ENCODE data around the gene KLK7. TPM values are rescaled to one million over a fixed set of nuclear protein-coding genes. Genes with fewer than 3 reads are reported as not detected.

KLK7 gene
- total RNA-seq = 10 to 100 TPM in 1 of 4 donors, under 1 TPM in 1, not detected in 2; 0.31 to 16.7 TPM

GRCh38 chr19:50983625-50984292 is at the start of gene KLK7:
TSS of gene KLK7 (minus strand) at chr19:50983917. CDS start at chr19:50982399, 1,518 bp downstream.
- 11% methylated on average over 9 of the region's 28 CpGs; no CpG with 5 or more reads in 1 of the 2 donors for WGBS, 2 donors (ENCODE audit: low coverage in 1 of 2)

GRCh38 chr19:51031880-51032225 is 48.1 kb upstream of the KLK7 start:
- H3K27me3 ChIP-seq = peaks cover 84% of the 10 kb centered on the region
- no peak overlapping the region for H3K27ac ChIP-seq
- no peaks in the 10 kb centered on the region for H3K9me3 ChIP-seq
- ATAC-seq = no peak
- H3K4me3 ChIP-seq = no peak overlapping the region
- no peaks in the 10 kb centered on the region for H3K36me3 ChIP-seq
- WGBS, 2 donors (ENCODE audit: low coverage in 1 of 2) = 86 to 88% methylated on average over 5 to 10 of the region's 28 CpGs
- TF ChIP-seq POLR2A (IDR thresholded peaks at IDR 0.05) = no peak
- H3K4me1 ChIP-seq = no peaks in the 10 kb centered on the region

More at GRCh38 chr19:50983625-50984292, at the start of gene KLK7:
- Histone ChIP-seq H3K4me1 (no peaks in the 10 kb centered on the region), H3K9me3 (peaks cover 0 to 4% (median 0%) of the 10 kb centered on the region in 3 donors), H3K27ac (no peak within 1 kb of the TSS), H3K4me3 (no peak within 1 kb of the TSS), H3K27me3 (peaks cover 84% of the 10 kb centered on the region), H3K36me3 (no peaks in the 10 kb centered on the region)
- no peak for ATAC-seq
- TF ChIP-seq, protein P1, sequence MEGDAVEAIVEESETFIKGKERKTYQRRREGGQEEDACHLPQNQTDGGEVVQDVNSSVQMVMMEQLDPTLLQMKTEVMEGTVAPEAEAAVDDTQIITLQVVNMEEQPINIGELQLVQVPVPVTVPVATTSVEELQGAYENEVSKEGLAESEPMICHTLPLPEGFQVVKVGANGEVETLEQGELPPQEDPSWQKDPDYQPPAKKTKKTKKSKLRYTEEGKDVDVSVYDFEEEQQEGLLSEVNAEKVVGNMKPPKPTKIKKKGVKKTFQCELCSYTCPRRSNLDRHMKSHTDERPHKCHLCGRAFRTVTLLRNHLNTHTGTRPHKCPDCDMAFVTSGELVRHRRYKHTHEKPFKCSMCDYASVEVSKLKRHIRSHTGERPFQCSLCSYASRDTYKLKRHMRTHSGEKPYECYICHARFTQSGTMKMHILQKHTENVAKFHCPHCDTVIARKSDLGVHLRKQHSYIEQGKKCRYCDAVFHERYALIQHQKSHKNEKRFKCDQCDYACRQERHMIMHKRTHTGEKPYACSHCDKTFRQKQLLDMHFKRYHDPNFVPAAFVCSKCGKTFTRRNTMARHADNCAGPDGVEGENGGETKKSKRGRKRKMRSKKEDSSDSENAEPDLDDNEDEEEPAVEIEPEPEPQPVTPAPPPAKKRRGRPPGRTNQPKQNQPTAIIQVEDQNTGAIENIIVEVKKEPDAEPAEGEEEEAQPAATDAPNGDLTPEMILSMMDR (IDR thresholded peaks at IDR 0.05) = no peak
- TF ChIP-seq POLR2A (IDR thresholded peaks at IDR 0.05) (no peak), EP300 (IDR thresholded peaks at IDR 0.05) (no peak), POLR2AphosphoS5 (IDR thresholded peaks at IDR 0.05) (no peak)

DNA sequence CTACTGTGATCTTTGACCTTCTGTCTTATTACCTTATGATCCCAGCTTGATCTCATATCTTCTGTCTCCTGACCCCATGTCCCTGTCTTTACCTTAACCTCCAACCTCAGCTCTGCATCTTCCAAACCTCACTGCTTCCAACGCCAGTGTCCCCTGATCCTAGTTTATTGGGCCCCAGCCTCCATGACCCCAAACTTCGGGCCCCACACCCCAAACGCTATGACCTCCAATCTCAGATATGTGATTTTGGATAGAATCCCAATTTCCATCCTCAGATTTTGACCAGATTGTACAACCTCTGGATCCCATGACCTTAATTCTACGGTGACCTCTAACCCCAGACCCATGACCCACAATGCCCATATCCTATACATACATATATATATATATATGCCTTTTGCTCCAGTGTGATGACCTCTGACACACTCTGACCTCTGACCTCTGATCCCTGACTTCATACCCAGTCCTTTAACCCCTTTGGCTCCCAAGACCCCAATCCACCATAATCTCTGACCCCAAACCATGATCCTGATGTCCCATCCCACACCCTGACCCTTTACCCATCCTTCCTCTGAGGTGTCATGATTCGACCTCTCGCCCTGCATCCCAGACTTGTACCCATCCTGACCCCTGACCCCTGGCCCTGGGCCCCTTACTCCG is 47.6 kb upstream of the KLK7 start:
- Histone ChIP-seq H3K27ac (no peak overlapping the region), H3K4me1 (no peaks in the 10 kb centered on the region), H3K36me3 (no peaks in the 10 kb centered on the region), H3K9me3 (no peaks in the 10 kb centered on the region), H3K4me3 (no peak overlapping the region), H3K27me3 (peaks cover 89% of the 10 kb centered on the region)
- no peak for TF ChIP-seq POLR2AphosphoS5 (IDR thresholded peaks at IDR 0.05)
- no peak for TF ChIP-seq EP300 (IDR thresholded peaks at IDR 0.05)
- no peak for TF ChIP-seq POLR2A (IDR thresholded peaks at IDR 0.05)
- TF ChIP-seq, protein P1 (IDR thresholded peaks at IDR 0.05) = no peak
- 76 to 88% methylated on average over 4 to 7 of the region's 7 CpGs for WGBS, 2 donors (ENCODE audit: low coverage in 1 of 2)
- ATAC-seq = no peak

GRCh38 chr19:51030631-51031030 is 46.9 kb upstream of the KLK7 start:
- Histone ChIP-seq H3K4me1 (no peaks in the 10 kb centered on the region), H3K4me3 (no peak overlapping the region), H3K36me3 (no peaks in the 10 kb centered on the region), H3K27ac (no peak overlapping the region), H3K27me3 (peaks cover 93% of the 10 kb centered on the region), H3K9me3 (no peaks in the 10 kb centered on the region)
- no peak for TF ChIP-seq POLR2AphosphoS5 (IDR thresholded peaks at IDR 0.05)
- TF ChIP-seq, protein P1 (IDR thresholded peaks at IDR 0.05) = no peak
- TF ChIP-seq EP300 (IDR thresholded peaks at IDR 0.05) = no peak
- no peak for TF ChIP-seq POLR2A (IDR thresholded peaks at IDR 0.05)
- WGBS, 2 donors (ENCODE audit: low coverage in 1 of 2) = 74 to 86% methylated on average over 5 to 11 of the region's 13 CpGs
- no peak for ATAC-seq

GRCh38 chr19:51029718-51030117 is 46.0 kb upstream of the KLK7 start:
- no peak overlapping the region for H3K4me3 ChIP-seq
- no peaks in the 10 kb centered on the region for H3K9me3 ChIP-seq
- no peak for TF ChIP-seq EP300 (IDR thresholded peaks at IDR 0.05)
- no peak for TF ChIP-seq POLR2AphosphoS5 (IDR thresholded peaks at IDR 0.05)
- TF ChIP-seq, protein P1 (IDR thresholded peaks at IDR 0.05) = no peak
- TF ChIP-seq POLR2A (IDR thresholded peaks at IDR 0.05) = no peak
- no peaks in the 10 kb centered on the region for H3K36me3 ChIP-seq
- no peak overlapping the region for H3K27ac ChIP-seq
- H3K4me1 ChIP-seq = no peaks in the 10 kb centered on the region
- peaks cover 93% of the 10 kb centered on the region for H3K27me3 ChIP-seq
- WGBS, 2 donors (ENCODE audit: low coverage in 1 of 2) = 63 to 75% methylated on average over 2 of the region's 2 CpGs
- no peak for ATAC-seq

Data from gastroesophageal sphincter (tissue), 4 donors.